DMS53 (cell line): ENCODE results near the gene SERPINA3.

Experiments used
- DNase-seq: peaks from one replicate; lab custom pipeline; 2025; lab: John Stamatoyannopoulos, UW

Gene SERPINA3

DNA sequence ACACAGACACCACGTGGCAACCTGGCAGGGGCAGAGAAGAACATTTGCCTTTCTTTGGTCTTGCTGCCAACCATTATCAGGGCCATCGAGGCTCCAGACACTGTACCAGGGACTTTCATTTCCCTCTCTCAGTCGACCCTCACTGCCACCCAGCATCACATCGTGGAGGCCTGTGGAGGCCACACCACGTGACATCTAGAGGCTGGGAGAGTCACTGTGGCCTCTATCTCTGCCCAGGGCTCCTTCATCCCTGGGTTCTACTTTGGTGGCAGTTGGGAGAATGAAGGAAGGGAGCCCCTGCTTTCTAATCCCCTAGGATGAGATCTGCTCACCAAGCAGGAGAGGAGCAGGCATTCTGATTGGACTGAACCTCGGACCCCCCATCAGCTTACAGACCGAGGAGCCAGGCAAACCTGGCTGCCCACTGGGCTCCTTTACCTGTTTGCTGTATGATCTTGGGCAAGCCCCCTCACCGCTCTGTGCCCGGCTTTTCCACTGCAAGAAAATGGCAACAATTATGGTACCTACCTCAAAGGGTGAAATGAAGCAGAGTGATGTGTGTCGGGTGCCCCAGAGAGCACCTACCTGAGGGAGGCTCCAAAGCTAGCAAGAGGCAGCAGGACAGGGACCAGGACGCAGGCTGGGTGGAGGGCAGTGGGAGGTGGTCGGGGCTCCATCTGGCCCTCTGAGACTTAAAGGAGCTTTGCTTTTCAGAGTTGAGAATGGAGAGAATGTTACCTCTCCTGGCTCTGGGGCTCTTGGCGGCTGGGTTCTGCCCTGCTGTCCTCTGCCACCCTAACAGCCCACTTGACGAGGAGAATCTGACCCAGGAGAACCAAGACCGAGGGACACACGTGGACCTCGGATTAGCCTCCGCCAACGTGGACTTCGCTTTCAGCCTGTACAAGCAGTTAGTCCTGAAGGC, 1.8 kb downstream of the SERPINA3 start:
- no peak for DNase-seq

DNA sequence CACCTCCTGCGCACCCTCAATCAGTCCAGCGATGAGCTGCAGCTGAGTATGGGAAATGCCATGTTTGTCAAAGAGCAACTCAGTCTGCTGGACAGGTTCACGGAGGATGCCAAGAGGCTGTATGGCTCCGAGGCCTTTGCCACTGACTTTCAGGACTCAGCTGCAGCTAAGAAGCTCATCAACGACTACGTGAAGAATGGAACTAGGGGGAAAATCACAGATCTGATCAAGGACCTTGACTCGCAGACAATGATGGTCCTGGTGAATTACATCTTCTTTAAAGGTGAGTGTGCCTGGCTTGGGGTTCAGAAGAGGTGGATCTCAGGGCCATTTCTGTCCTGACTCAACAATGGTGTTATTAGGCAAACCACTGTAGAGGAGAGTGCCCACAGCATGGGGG, 2.6 kb downstream of the SERPINA3 start:
- no peak for DNase-seq

DNA sequence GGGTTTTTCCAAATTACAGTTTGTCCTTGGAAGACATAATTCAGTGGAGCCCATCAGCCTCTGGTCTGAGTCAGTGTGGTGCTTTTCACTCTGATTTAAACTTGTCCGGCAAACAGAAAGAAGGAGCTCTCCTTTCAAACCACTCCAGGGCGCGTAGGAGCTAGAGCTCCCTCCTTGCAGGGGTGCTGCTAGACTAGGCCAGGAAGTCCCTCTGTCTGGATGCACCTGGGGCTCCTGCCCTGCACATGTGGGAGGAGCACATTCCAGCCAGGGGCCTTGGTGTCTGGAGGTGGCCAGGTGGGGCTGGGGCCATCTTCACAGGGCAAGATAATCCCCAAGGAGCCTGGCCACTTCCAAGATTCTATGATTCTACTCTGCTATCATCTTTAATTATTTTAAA, 3.1 kb downstream of the SERPINA3 start:
- no peak for DNase-seq

DNA sequence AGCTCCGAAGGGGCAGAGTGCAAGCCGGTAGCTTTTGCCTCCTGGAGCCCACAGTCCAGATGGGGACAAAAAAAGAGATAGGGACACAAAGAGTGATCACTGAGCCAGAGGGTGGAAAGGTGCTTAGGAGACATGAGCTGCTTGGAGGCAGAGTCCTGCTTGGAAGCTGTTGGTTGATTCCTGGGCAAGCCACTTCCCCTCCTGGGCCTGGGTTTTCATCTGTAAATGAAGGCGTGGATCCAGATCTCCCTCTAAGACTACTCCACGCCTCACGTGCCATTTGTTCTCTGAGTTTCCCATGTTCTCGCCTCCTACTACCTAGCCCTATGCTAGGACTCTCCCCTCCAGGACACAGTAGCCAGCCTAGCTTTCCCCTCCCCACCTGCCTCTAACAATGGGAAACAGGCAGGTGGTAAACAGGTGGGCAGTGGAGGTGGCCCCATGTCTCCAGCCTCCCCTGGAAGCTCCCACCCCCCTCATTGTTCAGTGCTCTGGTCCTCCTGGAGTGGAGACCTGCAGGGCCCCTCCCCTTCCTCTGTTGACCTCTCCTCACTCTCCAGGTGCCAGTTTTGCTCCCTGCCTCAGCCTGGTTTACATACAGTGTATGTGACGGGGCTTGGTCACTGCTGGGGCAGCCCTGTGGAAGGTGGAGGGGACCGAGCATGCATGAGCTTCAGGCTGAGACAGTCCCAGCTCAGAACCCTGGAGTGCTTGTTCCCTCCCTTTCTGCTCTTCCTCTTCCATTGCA, 3.8 kb downstream of the SERPINA3 start:
- no peak for DNase-seq

DNA sequence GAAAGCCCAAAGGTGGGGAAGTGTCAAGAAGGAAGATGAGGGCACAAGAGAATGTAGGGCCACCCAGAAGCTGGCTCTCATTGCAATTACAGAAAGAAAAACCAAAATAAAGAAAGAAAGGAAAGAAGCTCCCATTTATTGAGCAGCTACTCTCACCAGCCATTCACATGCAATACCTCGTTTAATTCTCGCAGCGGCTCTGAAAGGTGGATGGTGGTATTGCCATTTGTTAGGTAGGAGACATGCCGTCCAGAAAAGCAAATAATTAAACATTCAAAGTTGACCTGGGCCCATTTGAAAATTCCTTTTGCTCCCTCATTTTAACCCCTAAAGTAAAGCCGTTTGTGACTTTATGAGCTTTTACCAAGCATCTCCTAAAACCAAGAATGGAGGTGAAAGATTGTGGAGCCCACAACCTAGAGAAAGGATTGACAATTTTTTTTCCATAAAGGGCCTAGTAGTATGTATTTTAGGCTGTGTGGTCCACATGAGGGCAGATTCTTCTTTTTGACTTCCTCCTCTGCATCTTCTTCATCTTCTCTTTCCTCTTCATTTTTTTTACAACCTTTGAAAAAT, 5.3 kb downstream of the SERPINA3 start:
- no peak for DNase-seq

DNA sequence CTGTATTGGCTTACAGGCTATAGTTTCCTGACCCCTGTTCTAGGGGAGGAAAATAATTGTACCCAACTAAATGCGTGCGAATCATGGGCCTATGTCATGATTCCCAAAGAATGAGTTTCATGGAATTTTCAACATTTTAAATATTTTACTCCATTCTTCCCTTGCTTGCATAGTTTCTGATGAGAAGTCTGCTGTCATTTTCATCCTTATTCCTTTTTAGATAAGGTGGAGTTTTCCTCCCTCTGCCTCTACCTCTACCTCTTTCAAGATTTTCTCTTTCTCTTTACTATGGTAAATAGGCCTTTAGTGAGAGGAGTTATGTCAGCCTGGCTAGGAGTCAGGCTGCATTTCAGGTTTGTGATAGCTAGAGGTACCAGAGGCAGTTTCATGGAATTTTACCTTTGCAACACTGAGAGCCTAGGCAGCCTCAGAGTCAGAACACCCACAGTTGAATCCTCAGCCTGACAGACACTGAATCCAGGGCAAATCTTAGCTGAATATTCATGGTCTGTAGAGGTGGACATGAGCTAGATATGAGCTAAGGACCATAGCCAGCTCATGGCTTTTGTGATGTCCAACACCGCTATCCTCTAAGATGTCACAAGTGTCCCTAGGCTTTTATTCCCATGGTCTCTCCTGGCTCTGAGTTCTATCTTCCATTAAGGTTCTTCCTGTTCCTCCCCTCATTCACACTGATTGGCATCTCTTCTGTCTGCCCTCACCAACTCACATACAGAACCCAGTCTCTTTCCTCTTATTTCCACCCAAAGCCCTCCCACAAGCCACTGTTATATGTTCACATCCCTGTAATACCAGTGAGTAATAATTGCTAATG, 6.0 kb downstream of the SERPINA3 start:
- DNase-seq: no peak

DNA sequence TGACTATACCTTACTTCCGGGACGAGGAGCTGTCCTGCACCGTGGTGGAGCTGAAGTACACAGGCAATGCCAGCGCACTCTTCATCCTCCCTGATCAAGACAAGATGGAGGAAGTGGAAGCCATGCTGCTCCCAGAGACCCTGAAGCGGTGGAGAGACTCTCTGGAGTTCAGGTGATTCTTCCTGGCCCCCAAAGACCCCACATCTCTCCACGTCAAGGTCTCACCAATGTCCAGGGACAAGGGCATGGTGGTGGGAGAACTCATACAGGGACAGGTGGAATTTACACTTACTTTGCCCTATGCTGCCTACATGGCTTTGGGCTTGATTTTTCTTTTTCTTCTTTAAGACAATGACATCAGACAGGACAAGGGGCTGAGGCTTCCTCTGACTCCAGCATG, 7.1 kb downstream of the SERPINA3 start:
- no peak for DNase-seq

DNA sequence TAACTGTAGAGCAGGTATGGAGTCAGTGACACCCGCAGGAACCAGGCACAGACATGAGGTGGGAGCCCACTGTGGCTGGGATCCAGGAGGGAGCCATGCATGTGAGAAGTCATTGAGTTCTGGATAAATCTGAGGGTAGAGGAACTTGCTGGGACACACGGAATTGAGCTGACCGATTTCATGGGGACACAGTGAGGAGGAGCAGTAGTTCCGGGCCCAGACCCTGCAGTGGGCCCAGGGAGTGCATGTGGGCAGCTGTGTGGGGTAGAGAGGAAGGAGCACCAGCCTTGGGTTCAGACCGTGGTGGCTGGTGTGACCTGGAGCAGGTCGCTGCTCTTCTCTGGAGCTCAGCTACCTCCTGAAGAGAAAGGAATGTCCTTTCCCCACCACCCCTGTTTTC, 8.4 kb downstream of the SERPINA3 start:
- DNase-seq: no peak

DNA sequence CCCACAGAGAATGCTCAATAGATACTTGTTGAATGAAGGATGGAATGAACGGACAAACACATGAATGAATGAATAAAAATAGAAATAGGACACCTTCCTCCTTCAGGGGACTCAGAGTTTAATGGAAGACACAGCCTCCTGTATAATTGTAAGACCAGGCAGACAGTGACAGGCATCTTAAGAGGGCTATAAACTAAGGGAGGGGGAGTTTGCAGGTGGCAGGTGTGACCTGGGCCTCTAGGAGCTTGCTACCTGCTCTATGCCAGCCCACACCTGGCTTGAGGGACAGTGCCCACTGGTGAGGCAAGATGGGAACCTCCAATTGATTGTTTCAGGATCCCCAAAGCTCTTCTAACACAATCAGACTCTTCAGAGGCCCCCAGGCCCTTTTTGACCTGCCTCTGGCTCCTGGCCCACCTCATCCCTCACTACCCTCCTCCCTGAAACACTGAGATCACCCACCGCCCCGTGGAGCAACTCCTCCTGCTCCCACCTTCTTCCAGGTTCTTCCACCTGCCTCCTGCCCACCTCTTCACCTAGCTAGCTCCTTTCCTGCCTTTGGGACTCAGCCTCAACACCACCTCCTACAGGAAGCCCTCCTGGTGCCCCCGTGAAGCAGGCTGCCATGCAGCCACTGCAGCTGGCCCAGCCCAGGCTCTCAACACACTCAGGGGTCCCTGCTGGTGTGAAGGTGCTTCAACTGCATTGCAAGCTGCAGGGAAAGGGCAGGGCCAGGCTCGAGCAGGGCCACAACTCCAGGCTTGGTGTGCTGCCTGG, 9.4 kb downstream of the SERPINA3 start:
- no peak for DNase-seq

DNA sequence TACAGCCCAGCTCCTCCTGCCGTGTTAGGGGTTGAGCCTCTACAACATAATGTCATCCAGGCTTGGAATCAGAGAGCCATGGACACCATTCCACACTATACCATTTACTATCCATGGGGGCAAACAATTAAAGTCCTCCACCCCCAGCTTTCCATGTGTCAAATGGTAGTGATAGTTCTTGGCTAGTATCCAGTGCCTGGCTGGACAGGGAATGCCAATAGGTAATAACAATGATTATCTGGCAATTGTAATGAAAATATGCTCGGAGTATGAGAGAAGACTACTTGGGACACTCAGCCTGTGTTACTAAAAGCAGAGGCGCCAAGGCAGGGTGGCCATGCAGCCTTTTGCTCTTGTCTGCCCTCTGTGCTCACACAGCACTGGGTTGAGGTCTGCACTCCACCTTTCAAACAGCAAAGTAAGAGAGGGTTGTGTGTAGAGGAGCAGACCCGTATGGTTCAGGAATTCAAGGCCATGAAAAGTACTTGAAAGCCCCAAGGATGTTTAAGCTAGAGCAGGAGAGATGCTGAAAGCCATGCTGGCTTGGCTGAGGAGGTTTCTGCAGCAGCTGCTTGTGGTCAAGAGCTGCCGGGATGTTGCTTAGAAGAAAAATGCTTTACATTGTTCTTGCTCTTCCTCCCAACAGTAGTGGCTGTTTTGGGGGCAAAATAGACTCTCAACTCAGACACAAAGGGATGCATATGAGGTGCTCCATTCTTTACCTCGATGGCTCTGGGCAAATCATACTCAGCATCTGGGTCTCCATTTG, 10.6 kb downstream of the SERPINA3 start:
- no peak for DNase-seq

DNA sequence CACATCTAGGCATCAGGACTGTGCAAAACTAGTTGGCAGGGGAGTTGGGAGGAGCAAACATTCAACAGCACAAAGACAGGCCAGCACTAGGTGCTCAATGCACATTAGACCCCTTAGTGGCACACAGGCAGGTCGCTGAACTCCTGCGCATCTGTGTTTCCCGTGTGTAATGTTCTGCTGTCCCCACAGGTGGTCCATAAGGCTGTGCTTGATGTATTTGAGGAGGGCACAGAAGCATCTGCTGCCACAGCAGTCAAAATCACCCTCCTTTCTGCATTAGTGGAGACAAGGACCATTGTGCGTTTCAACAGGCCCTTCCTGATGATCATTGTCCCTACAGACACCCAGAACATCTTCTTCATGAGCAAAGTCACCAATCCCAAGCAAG, 11.2 kb downstream of the SERPINA3 start:
- DNase-seq: no peak

DNA sequence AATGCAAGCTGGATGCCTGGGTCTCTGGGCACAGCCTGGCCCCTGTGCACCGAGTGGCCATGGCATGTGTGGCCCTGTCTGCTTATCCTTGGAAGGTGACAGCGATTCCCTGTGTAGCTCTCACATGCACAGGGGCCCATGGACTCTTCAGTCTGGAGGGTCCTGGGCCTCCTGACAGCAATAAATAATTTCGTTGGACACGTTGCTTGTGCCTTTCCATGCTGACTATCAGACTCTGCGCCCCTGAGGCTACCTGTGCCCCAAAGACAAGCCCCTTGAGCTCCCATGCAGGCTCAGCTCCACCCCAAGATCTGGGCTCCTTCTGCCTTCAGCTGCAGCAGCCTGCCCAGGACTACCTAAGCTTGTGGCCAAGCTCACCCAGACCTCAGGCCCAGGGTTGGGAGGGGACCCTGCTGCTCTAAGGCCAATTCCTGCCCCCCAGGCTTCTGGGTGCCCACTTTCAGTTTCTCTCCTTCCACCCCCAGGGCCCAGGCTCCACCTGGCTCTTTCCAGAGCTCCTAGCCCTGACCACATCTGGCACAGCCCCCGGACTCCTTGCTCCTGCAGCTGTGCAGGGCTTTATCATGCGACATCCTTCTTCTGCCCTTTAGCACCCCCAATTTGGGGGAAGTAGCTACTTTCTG, 11.8 kb downstream of the SERPINA3 start:
- DNase-seq: no peak

DNA sequence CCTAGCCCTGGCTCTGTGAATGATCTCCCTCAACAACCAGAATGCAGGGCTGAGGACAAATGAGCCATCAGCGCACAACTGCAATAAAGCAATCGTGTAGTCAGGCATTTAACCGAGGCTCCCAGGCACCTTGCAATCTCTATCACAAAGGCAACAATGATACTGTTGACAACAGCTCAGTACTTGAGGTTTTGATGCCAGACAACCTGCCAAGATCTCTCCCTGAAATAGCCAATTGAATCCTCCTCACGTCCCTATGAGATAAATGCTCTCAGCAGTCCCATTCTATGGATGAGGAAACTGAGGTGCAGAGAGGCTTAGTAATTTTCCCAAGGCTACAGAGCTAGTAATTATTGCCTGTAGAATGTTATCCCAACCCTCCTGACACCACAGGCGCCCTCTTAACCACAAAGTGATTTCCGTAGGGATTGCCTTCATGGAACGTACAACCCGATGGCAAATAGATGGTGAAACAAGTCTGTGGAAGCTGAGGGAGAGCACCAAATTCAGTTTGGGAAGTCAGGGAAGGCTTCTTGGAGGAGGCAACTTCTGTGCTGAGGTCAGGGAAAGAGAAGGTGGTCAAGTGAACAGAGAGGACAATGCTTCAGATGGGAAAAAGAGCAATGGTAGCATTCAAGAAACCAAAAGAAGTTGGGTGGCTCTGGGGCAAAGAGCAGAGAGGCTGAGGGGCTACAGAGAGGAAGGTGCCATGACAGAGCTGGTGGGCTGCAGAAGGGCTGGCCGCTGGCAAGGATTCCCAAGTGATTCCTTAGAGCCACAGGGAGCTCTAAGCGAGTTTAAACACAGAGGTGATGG, 12.6 kb downstream of the SERPINA3 start:
- no peak for DNase-seq

DNA sequence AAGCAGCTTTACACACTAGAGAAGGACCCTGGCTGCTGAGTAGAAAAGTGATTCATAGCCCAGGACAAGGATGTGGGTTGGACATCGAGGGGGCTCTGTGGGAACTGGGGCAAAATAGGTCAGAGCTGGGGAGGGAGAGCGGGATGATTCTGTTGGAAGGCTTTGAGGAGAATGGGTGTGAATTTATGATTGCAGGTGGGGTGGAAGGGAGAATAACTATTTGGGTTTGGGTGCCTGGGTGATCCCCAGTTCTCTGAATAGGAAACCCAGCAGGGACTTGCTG, 13.1 kb downstream of the SERPINA3 start:
- DNase-seq: no peak

DNA sequence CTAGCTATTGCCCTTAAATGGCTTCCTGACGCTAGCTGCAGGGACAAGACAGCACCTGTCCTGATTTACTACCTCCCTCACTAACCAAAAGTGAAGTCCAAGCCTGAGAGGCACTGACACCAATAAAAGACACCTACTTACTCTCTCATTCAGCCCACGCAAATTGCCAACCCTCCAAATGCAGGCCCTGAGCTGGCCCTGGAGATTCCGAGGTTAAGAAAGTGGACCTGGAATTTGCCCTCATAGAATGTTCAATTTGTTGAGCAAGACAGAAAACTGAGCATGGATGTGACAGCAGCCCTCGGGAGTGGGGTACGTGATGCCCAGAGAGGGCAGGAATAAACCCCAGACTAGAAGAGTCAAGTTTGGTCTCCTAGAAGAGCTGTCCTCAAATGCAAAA, 16.4 kb downstream of the SERPINA3 start:
- no peak for DNase-seq

DNA sequence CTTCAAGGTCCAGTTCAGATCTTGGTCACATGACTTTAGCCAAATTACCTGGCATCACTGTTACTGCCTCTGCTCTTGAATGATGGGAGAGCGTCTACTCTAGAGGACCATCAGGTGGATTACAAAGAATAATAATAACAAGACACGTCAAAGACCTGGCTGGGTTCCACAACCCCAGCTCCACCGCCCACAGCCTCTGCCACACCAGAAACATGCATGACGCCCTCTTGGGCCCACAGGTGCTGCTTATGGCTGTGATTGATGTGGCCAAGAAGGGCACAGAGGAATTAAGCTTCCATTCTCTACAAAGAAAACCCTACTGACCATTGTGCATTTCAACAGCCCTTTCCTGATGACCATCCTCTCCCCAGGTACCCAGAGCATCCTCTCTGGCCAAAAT, 18.2 kb downstream of the SERPINA3 start:
- DNase-seq: no peak

DNA sequence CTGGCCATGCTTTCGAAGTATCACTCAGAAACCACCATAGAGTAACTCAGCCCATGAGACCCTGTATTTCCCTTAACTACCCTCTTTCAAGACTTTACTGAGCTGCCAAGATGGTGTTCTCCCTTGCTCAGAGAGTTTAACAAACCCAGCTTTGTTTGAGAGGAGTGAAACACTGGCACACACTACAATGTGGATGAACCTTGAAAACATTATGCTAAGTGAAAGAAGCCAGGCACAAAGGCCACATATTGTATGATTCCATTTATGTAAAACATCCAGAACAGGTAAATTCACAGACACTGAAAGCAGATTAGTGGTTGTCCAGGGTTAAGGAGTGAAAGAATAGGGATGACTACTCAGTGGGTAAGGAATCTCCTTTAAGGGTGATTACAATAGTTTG, 18.9 kb downstream of the SERPINA3 start:
- no peak for DNase-seq

DNA sequence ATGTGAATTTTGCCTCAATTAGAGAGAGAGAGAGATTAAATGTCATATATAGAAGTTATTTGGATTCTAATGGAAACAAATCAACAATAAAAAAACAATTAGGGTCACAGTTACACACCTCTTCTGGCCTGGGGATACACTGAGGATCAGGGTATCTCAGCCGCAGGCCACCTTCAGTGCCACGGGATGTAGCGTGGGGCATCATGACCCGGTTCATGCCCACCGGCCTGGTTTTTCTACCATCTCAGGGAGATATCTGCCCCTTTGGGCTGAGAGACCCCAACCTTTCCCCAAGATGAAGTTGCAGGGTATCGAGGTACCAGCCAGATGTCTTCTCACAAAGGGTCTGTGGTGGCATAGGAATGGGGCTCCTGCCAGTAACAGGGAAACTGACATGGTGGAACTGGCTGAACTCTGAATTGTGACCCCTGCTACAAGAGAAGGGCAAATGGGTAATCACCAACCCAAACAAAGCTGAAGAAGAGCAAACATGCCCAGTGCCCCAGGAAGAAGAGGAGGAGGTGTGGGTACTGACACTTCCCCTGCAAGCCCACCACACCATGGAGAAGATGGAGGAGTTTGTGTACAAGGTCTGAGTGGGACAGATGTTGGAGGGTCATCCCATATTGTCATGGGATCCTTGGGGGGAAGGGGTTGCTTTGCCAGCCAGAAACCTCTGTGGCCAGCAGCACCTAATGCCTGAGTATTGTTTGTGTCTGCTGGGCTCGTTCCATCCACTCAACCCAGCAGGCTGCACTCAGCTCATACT, 19.5 kb downstream of the SERPINA3 start:
- DNase-seq: no peak

DNA sequence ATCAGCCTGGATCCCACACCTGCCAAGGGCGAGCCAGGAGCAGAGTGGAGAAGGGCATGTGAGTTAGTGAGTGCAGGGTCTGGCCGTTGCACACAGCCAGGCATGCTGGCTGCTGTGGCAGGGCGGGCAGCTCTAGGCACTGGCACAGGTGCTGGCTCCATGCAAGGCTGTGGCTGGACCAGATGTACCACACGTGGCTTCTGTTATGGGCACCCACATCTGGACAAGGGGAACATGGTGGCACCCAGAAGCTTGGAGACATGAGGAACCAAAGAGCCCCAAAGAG, 20.1 kb downstream of the SERPINA3 start:
- no peak for DNase-seq
